ENCODE measurements around the gene HES2. TPM values are rescaled to one million over a fixed set of nuclear protein-coding genes. Genes with fewer than 3 reads are reported as not detected.

HES2 gene, protein sequence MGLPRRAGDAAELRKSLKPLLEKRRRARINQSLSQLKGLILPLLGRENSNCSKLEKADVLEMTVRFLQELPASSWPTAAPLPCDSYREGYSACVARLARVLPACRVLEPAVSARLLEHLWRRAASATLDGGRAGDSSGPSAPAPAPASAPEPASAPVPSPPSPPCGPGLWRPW
- total RNA-seq = 1 to 10 TPM in 2 of 3 donors, not detected in 1; 3.4 to 3.6 TPM

GRCh38 chr1:6419804-6420453 lies at the start of gene HES2:
Gene HES2, minus strand, starts transcription at chr1:6419919. Its CDS starts 99 bp downstream, at chr1:6419820.
- H3K36me3 ChIP-seq = no peaks in the 10 kb centered on the region
- H3K9me3 ChIP-seq = no peaks in the 10 kb centered on the region
- DNase-seq (ENCODE audit: low spot score in 2 of 2) = no peak
- H3K27me3 ChIP-seq = peaks cover 17 to 68% of the 10 kb centered on the region in 2 donors
- TF ChIP-seq, protein P1, sequence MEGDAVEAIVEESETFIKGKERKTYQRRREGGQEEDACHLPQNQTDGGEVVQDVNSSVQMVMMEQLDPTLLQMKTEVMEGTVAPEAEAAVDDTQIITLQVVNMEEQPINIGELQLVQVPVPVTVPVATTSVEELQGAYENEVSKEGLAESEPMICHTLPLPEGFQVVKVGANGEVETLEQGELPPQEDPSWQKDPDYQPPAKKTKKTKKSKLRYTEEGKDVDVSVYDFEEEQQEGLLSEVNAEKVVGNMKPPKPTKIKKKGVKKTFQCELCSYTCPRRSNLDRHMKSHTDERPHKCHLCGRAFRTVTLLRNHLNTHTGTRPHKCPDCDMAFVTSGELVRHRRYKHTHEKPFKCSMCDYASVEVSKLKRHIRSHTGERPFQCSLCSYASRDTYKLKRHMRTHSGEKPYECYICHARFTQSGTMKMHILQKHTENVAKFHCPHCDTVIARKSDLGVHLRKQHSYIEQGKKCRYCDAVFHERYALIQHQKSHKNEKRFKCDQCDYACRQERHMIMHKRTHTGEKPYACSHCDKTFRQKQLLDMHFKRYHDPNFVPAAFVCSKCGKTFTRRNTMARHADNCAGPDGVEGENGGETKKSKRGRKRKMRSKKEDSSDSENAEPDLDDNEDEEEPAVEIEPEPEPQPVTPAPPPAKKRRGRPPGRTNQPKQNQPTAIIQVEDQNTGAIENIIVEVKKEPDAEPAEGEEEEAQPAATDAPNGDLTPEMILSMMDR (IDR thresholded peaks at IDR 0.05) = no peak
- TF ChIP-seq POLR2A (IDR thresholded peaks at IDR 0.05) (no peak), POLR2AphosphoS5 (IDR thresholded peaks at IDR 0.05) (no peak)
- H3K4me3 ChIP-seq = peak within 1 kb of the TSS; percentile 27 to 68 (median 52)
- no peak within 1 kb of the TSS for H3K27ac ChIP-seq
- intact Hi-C loops (cut with DNase I; ENCODE audit: low total_unique reads) = no loop called here
- peaks cover 6 to 15% of the 10 kb centered on the region in 2 donors for H3K4me1 ChIP-seq

GRCh38 chr1:6468729-6469461 lies 49.2 kb upstream of the HES2 start:
- intact Hi-C loops (cut with DNase I; ENCODE audit: low total_unique reads) = no loop called here
- Histone ChIP-seq H3K4me1 (no peaks in the 10 kb centered on the region), H3K4me3 (no peak overlapping the region), H3K27ac (no peak overlapping the region), H3K9me3 (no peaks in the 10 kb centered on the region), H3K27me3 (no peaks in the 10 kb centered on the region), H3K36me3 (no peaks in the 10 kb centered on the region)
- no peak for DNase-seq (ENCODE audit: low spot score in 2 of 2)
- no peak for TF ChIP-seq POLR2AphosphoS5 (IDR thresholded peaks at IDR 0.05)
- TF ChIP-seq POLR2A (IDR thresholded peaks at IDR 0.05) = no peak
- TF ChIP-seq, protein P1 (IDR thresholded peaks at IDR 0.05) = no peak

GRCh38 chr1:6467744-6468688 lies 48.3 kb upstream of the HES2 start:
- no peaks in the 10 kb centered on the region for H3K36me3 ChIP-seq
- intact Hi-C loops (cut with DNase I; ENCODE audit: low total_unique reads) = no loop called here
- no peaks in the 10 kb centered on the region for H3K9me3 ChIP-seq
- no peak for DNase-seq (ENCODE audit: low spot score in 2 of 2)
- H3K27ac ChIP-seq = no peak overlapping the region
- no peaks in the 10 kb centered on the region for H3K27me3 ChIP-seq
- no peak overlapping the region for H3K4me3 ChIP-seq
- H3K4me1 ChIP-seq = no peaks in the 10 kb centered on the region
- TF ChIP-seq POLR2AphosphoS5 (IDR thresholded peaks at IDR 0.05) = no peak
- TF ChIP-seq, protein P1 (IDR thresholded peaks at IDR 0.05) = no peak
- TF ChIP-seq POLR2A (IDR thresholded peaks at IDR 0.05) = no peak

DNA sequence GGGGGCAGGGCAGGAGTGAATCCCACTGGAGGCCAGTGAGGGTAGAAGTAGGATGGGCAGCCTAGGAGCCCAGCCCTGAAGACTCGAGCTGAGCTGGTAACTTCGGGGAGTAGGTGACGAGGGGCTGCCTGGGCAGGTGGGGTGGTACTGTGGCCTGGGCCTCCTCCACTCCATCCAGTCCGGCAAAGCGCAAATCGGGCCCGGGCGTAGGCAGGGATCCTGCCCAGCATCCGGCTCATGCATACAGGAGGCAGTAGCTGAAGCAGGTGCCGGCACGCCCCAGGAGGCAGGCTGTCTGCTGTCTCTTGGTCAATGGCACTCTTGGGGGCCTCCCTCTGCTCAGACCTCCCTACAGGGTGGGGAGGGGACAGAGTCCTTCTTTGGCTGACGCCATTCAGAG lies 47.5 kb upstream of the HES2 start:
- Histone ChIP-seq H3K4me3 (no peak overlapping the region), H3K9me3 (no peaks in the 10 kb centered on the region), H3K36me3 (no peaks in the 10 kb centered on the region), H3K27ac (no peak overlapping the region), H3K27me3 (no peaks in the 10 kb centered on the region), H3K4me1 (no peaks in the 10 kb centered on the region)
- intact Hi-C loops (cut with DNase I; ENCODE audit: low total_unique reads) = no loop called here
- TF ChIP-seq, protein P1 (IDR thresholded peaks at IDR 0.05) = no peak
- no peak for TF ChIP-seq POLR2A (IDR thresholded peaks at IDR 0.05)
- TF ChIP-seq POLR2AphosphoS5 (IDR thresholded peaks at IDR 0.05) = no peak
- DNase-seq (ENCODE audit: low spot score in 2 of 2) = no peak

Measured in breast epithelium (tissue), 4 donors.